Measurements from ENCODE around the gene RHBDF2. TPM values are rescaled to one million over a fixed set of nuclear protein-coding genes. Genes with fewer than 3 reads are reported as not detected.

The RHBDF2 gene
- 8.4 and 10.3 TPM in 2 replicates for total RNA-seq

DNA sequence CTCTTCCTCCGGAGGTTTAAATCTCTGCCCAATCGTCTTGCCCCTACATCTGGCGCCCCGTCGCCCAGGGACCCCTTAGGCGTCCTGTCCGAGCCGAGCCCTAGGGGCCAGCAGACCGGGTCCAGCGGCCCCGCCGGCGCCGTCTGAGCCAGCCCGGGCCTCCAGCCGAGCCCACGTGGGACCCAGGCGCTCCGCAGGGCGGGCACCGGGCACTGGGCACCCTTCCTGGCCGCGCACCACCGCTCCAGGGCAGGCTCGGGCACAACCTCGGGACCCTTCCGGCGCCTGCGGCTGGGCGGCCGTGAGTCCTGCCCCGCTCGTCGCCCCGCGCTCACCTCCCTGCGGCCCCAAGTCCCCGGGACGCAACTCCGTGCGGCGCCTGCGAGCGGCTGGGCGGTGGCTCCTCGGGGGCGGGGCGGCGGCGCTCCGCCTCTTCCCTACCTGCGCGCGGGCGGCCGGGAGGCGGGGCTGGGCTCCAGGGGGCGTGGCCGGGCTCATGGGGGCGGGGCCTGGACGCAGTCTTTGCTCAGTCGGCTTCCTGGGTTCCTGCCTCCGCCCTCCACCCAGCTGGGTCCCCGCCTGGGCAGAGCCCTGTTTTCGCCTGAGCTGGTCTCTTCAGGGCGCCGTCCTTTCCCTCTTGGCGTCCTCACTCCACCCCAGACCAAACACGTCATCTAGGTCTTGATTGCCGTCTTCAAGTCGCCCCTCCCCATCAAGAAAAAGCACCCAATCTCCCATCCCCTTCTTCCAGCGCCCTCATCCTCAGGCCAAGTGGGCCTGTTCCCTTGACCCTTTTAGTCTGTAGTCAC is at the start of gene RHBDF2:
RHBDF2 (minus strand) TSS at position 406 of the 809 bp plus-strand sequence. CDS start 19,899 bp downstream, outside the sequence.

DNA sequence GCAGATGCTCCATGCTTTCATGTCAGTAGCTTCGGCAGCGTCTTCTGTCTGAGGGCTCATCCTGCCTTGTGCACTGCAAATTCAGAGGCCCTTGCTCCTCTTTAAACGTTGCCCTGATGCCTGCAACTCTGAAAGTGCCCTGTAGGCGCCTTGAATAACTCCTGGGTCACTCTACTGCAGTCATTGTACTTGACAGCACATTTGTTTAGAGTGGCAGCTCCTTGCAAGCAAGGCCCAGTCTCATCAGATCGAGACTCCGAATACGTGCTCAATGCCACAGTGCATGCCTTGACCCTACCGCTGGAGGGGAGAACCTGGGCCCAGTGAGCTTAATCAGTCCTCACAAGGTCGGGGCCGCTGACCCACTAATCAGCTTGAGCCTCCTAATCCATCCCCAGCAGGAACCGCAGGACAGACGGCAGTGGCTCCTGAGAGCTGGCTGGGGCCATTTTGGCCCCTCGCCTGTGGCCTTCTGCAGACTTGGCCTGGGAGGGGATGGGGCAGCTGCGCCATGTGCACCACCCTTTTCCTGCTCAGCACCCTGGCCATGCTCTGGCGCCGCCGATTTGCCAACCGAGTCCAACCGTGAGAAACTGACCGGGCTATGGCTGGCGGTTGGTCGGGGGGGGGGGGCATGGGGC is 38.5 kb upstream of the RHBDF2 start, which contains the start of gene PRCD:
PRCD (plus strand) TSS at position 414 of the 641 bp plus-strand sequence; CDS start at position 512, 98 bp downstream.

DNA sequence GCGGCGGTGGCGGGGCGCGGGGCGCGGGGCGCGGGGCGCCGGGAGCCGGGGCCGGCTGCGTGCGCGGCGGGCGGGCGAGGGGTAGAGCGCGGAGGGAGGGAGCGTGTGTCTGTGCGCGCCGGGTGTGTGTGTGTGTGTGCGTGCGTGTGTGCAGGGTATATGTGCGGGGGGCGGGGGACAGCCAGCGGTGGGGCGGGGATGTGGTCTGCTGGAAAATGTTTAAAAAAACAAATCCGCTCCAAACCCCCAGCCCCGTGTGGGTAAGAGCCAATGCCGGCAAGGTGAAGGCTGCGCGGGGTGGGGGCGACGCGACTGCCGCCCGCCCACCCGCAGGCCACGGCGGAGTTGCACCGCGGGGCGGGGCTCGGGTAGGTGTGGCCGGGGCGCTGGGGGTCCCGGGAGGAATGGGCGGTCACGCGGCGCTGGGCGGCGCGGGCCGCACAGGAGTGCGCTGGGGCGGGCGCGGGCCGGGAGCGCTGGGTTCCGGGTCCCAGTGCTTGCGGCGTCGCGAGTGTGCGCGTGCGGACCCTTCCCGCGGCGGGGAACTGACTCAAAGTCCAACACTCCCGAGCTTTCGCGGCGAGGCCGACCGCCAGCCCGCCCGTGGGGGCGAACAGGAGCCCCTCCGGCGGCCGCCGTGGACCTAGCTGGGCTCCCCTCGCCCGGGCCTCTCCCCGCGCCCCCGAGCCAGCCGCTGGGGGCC is 36.5 kb upstream of the RHBDF2 start, which contains the start of gene CYGB:
CYGB (minus strand) TSS at position 132 of the 703 bp plus-strand sequence. CDS start 167 bp downstream, outside the sequence.

DNA sequence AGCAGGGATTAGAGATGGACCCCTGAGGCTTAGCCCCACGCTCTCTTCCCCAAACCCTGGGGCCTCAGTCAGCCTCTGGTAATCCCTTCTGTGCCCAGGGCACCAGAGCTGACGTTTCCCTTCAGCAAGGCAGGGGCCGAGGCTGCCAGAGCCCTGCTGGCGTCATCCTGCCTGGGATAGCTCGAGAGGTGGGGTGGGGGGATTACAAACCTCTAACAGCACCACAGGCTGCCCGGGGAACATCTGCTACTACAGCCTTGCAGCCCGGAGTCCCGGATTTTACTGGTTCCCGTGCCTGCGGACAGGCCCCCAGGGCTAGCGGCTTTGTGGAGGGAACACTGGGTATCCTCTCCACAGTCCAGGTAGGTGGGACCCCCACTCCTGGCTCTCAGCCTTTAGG is 33.9 kb downstream of the RHBDF2 start, which contains the start of gene AANAT:
AANAT (plus strand) TSS at position 238 of the 400 bp plus-strand sequence. CDS start 1,144 bp downstream, outside the sequence.

DNA sequence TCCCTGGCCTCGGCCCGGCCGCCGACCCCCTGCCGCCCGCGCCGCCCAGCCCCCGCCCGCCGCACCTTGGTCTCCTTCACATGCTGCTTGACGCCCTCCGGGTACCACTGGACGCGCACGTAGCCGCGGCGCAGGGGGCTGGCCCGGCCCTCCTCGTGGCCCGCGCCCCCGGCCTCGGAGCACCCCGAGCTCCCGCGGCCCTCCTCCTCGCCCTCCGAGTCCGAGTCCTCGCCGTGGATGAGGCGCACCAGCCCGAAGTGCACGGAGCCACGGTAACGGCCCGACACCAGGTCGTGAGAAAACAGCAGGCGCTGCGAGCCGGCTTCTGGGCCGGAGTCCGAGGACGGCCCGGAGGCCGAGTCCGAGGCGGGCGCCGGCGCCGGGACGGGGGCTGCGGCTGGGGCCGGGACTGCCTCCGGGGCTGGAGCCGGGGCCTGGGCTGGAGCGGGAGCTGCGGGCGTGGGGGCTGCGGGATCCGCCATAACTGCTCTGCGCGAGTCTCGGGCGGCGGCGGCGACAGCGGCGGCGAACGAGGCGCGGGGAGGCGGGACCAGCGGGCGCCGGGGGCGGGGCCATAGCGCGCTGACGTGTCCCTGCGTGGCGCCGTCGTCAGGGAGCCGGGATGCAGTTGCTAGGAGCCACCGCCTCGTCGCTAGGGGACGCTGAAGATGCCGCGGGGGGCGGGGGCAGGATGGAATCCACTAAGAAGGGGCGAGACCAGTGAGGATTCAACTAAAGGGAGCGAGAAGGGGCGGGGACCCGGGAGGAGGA is 48.4 kb downstream of the RHBDF2 start, which contains the start of gene UBE2O:
UBE2O (minus strand) TSS at position 493 of the 771 bp plus-strand sequence; CDS start at position 482, 11 bp downstream.

Other genes with a start within 250 kb of the RHBDF2 start
- 3.4 and 4.7 TPM in 2 replicates for gene UBALD2, start 236.1 kb downstream of the RHBDF2 start, total RNA-seq
- 1.8 and 3.9 TPM in 2 replicates for gene QRICH2, start 193.1 kb downstream of the RHBDF2 start, total RNA-seq
- 25.6 and 39.4 TPM in 2 replicates for gene PRPSAP1, start 147.5 kb downstream of the RHBDF2 start, total RNA-seq
- gene SPHK1, start 116.8 kb downstream of the RHBDF2 start, total RNA-seq, result 50.1 and 56.1 TPM in 2 replicates
- 25.3 and 27.1 TPM in 2 replicates for gene UBE2O, start 48.3 kb downstream of the RHBDF2 start, total RNA-seq
- gene AANAT, start 33.8 kb downstream of the RHBDF2 start, total RNA-seq, result not detected in 2 replicates
- 10.0 and 15.6 TPM in 2 replicates for gene CYGB, start 36.3 kb upstream of the RHBDF2 start, total RNA-seq
- gene PRCD, start 38.6 kb upstream of the RHBDF2 start, total RNA-seq, result 1.1 and 1.3 TPM in 2 replicates
- gene ST6GALNAC2, start 84.4 kb upstream of the RHBDF2 start, total RNA-seq, result 0.65 and 3.3 TPM in 2 replicates
- gene ST6GALNAC1, start 142.3 kb upstream of the RHBDF2 start, total RNA-seq, result not detected in 2 replicates
- 196 and 241 TPM in 2 replicates for gene MXRA7, start 209.5 kb upstream of the RHBDF2 start, total RNA-seq
- 27.9 and 30.5 TPM in 2 replicates for gene JMJD6, start 225.2 kb upstream of the RHBDF2 start, total RNA-seq
- 21.6 and 24.9 TPM in 2 replicates for gene METTL23, start 225.4 kb upstream of the RHBDF2 start, total RNA-seq
- 152 and 165 TPM in 2 replicates for gene SRSF2, start 235.9 kb upstream of the RHBDF2 start, total RNA-seq
- 30.7 and 34.1 TPM in 2 replicates for gene MFSD11, start 236.7 kb upstream of the RHBDF2 start, total RNA-seq